Liver (tissue), 9 donors: ENCODE measurements around the gene USP5. TPM values are rescaled to one million over a fixed set of nuclear protein-coding genes. Genes with fewer than 3 reads are reported as not detected.

ENCODE experiments used
- DNase-seq: peaks from one replicate; pipeline ENCODE4 v3.0.0-alpha.2; 2017; ENCODE audit warnings: low spot score
- H3K27ac ChIP-seq, 2 donors: one replicate each; pipeline ENCODE4 v1.7.0; 2013; ENCODE audit warnings: inconsistent platforms in 2 of 2, low read length in 2 of 2, control low read depth in 1 of 2, low read depth in 1 of 2, mild to moderate bottlenecking in 1 of 2
- H3K27me3 ChIP-seq, 4 donors: one replicate each; pipeline versions ENCODE4 v1.6.1 to v1.7.0; 2013; ENCODE audit warnings: low read length in 3 of 4, inconsistent platforms in 1 of 4, mild to moderate bottlenecking in 1 of 4, moderate library complexity in 1 of 4; ENCODE audit not compliant: control insufficient read depth in 4 of 4, insufficient read depth in 4 of 4
- H3K36me3 ChIP-seq, 4 donors: one replicate each; pipeline versions ENCODE4 v1.6.1 to v1.7.0; 2013; ENCODE audit warnings: low read length in 3 of 4, mild to moderate bottlenecking in 3 of 4, low read depth in 1 of 4, moderate library complexity in 1 of 4; ENCODE audit not compliant: control insufficient read depth in 4 of 4, insufficient read depth in 3 of 4
- H3K4me1 ChIP-seq, 4 donors: one replicate each; pipeline versions ENCODE4 v1.6.1 to v1.7.0; 2013; ENCODE audit warnings: low read length in 3 of 4, mild to moderate bottlenecking in 3 of 4, moderate library complexity in 1 of 4; ENCODE audit not compliant: control insufficient read depth in 4 of 4, insufficient read depth in 4 of 4
- H3K4me3 ChIP-seq, 3 donors: one replicate each; pipeline versions ENCODE4 v1.6.1 to v1.7.0; 2013; ENCODE audit warnings: low read length in 3 of 3, control low read depth in 1 of 3, low read depth in 1 of 3, mild to moderate bottlenecking in 1 of 3
- H3K9ac ChIP-seq, 2 donors: one replicate each; pipeline ENCODE4 v1.7.0; 2013; ENCODE audit warnings: low read length in 2 of 2, mild to moderate bottlenecking in 2 of 2, moderate library complexity in 2 of 2, control low read depth in 1 of 2, low read depth in 1 of 2
- H3K9me3 ChIP-seq, 4 donors: one replicate each; pipeline versions ENCODE4 v1.6.1 to v1.7.0; 2013; ENCODE audit warnings: low read length in 3 of 4; ENCODE audit not compliant: control insufficient read depth in 4 of 4
- ATF3 ChIP-seq: IDR thresholded peaks from 2 replicates; pipeline ENCODE4 v1.6.1; 2016; ENCODE audit warnings: antibody characterized with exemption
- CTCF ChIP-seq: fragments of 150-350 bp; IDR thresholded peaks from 2 replicates; pipeline ENCODE4 v1.5.1; 2017; ENCODE audit warnings: improper control_type of control experiment, low read depth, low read length; ENCODE audit not compliant: missing input control
- EGR1 ChIP-seq, 2 donors: IDR thresholded peaks; 2 replicates each; pipeline ENCODE4 v1.6.1; 2016 to 2018; ENCODE audit warnings: antibody characterized with exemption in 2 of 2, low read depth in 2 of 2
- FOXA1 ChIP-seq: IDR thresholded peaks from 2 replicates; pipeline ENCODE4 v1.6.1; 2016; ENCODE audit warnings: antibody characterized with exemption
- FOXA2 ChIP-seq: IDR thresholded peaks from 2 replicates; pipeline ENCODE4 v1.6.1; 2016; ENCODE audit warnings: antibody characterized with exemption
- GABPA ChIP-seq, 2 donors: IDR thresholded peaks in 1 of 2; conservative IDR thresholded peaks in 1 of 2; 2 replicates each; pipeline ENCODE4 v1.6.1; 2016; ENCODE audit warnings: antibody characterized with exemption in 2 of 2, mild to moderate bottlenecking in 1 of 2, moderate library complexity in 1 of 2
- HNF4A ChIP-seq, 2 donors: conservative IDR thresholded peaks; 2 replicates each; pipeline ENCODE4 v1.6.1; 2016; ENCODE audit warnings: antibody characterized with exemption in 2 of 2, mild to moderate bottlenecking in 2 of 2
- HNF4G ChIP-seq: IDR thresholded peaks from 2 replicates; pipeline ENCODE4 v1.6.1; 2016; ENCODE audit warnings: antibody characterized with exemption
- JUND ChIP-seq, 2 donors: IDR thresholded peaks; 2 replicates each; pipeline ENCODE4 v1.6.1; 2016; ENCODE audit warnings: antibody characterized with exemption in 2 of 2
- NR2F2 ChIP-seq: IDR thresholded peaks from 2 replicates; pipeline ENCODE4 v1.6.1; 2016; ENCODE audit warnings: antibody characterized with exemption
- RAD21 ChIP-seq, 2 donors: IDR thresholded peaks; 2 replicates each; pipeline ENCODE4 v1.6.1; 2016; ENCODE audit warnings: antibody characterized with exemption in 2 of 2, mild to moderate bottlenecking in 2 of 2
- REST ChIP-seq: IDR thresholded peaks from 2 replicates; pipeline ENCODE4 v1.6.1; 2016; ENCODE audit warnings: antibody characterized with exemption, mild to moderate bottlenecking
- RXRA ChIP-seq, 2 donors: IDR thresholded peaks; 2 replicates each; pipeline ENCODE4 v1.6.1; 2017 to 2018; ENCODE audit warnings: antibody characterized with exemption in 2 of 2, mild to moderate bottlenecking in 1 of 2
- SP1 ChIP-seq: IDR thresholded peaks from 2 replicates; pipeline ENCODE4 v1.6.1; 2018; ENCODE audit warnings: antibody characterized with exemption, mild to moderate bottlenecking
- TAF1 ChIP-seq: conservative IDR thresholded peaks from 2 replicates; pipeline ENCODE4 v1.6.1; 2016; ENCODE audit warnings: antibody characterized with exemption, mild to moderate bottlenecking
- ZBTB33 ChIP-seq: IDR thresholded peaks from 2 replicates; pipeline ENCODE4 v1.6.1; 2016; ENCODE audit warnings: antibody characterized with exemption
- WGBS: extraction: QIAGEN DNeasy Blood & Tissue Kit; methylation state at CpG from one replicate; pipeline ENCODE4 v1.1.7; 2013; 5-methylcytosine and 5-hydroxymethylcytosine counted together
- polyA plus RNA-seq, 2 donors: library from polyadenylated mRNA; stranded (reverse) in 1 of 2; unstranded in 1 of 2; fragments of 200-250 nt in 1 of 2; fragments of >200 nt in 1 of 2; fragmentation: Nextera tagmentation in 1 of 2; extraction: Ambion mirVana in 1 of 2; gene quantifications; one replicate each; pipeline versions ENCODE4 v1.2.1 to v1.2.3, GENCODE V29; 2013 to 2015
- total RNA-seq, 2 donors: library from RNA; depleted of rRNA; stranded (reverse); fragments of >200 nt; gene quantifications; one replicate each; pipeline ENCODE4 v1.2.3, GENCODE V29; 2014
- donor health status: healthy.
- donor health status: healthy.
- donor health status: healthy.
- donor health status: healthy.
- donor health status: healthy.

Gene USP5
- total and polyA plus RNA-seq, 4 donors, result 15.2 to 41.0 (median 35.7) TPM

- no peak overlapping the region for H3K27ac ChIP-seq
- no peaks in the 10 kb centered on the region for H3K9me3 ChIP-seq
- no peaks in the 10 kb centered on the region for H3K36me3 ChIP-seq
- no peak for TF ChIP-seq NR2F2
- TF ChIP-seq RAD21 (IDR thresholded peaks at IDR 0.05), result no peak
- no peak for TF ChIP-seq GABPA (IDR thresholded peaks at IDR 0.05 in 1 of 2, conservative IDR thresholded peaks at IDR 0.05 in 1 of 2)
- no peak for TF ChIP-seq HNF4A (conservative IDR thresholded peaks at IDR 0.05)
- TF ChIP-seq ATF3, result no peak
- TF ChIP-seq FOXA2, result no peak
- TF ChIP-seq JUND (IDR thresholded peaks at IDR 0.05), result no peak
- TF ChIP-seq FOXA1, result no peak
- no peak for TF ChIP-seq ZBTB33
- TF ChIP-seq TAF1, result no peak
- TF ChIP-seq SP1, result no peak
- TF ChIP-seq RXRA (IDR thresholded peaks at IDR 0.05), result no peak
- no peak overlapping the region for H3K9ac ChIP-seq
- peaks cover 0 to 2% (median 0%) of the 10 kb centered on the region in 4 donors for H3K27me3 ChIP-seq
- H3K4me3 ChIP-seq, result no peak overlapping the region
- H3K4me1 ChIP-seq, result peaks cover 10 to 38% (median 22%) of the 10 kb centered on the region in 4 donors
- WGBS, result 58% methylated on average over 12 of the region's 12 CpGs
- DNase-seq, result no peak
Measured at GRCh38 chr12:6824901-6825381, 27.0 kb upstream of the USP5 start.

- H3K36me3 ChIP-seq, result no peaks in the 10 kb centered on the region
- no peaks in the 10 kb centered on the region for H3K9me3 ChIP-seq
- TF ChIP-seq FOXA2, result no peak
- peak; percentile 94 for TF ChIP-seq CTCF
- peak in 1 of 2 donors; percentile 17 for TF ChIP-seq HNF4A (conservative IDR thresholded peaks at IDR 0.05)
- TF ChIP-seq EGR1 (IDR thresholded peaks at IDR 0.05; ENCODE audit: low read depth in 2 of 2), result no peak
- peak; percentile 95 to 99 for TF ChIP-seq RAD21 (IDR thresholded peaks at IDR 0.05)
- peak; percentile 33 for TF ChIP-seq REST
- no peak for TF ChIP-seq NR2F2
- TF ChIP-seq HNF4G, result no peak
- 15% methylated on average over 19 of the region's 19 CpGs for WGBS
- no peak overlapping the region for H3K4me3 ChIP-seq
- no peak overlapping the region for H3K27ac ChIP-seq
- peaks cover 0 to 2% (median 0%) of the 10 kb centered on the region in 4 donors for H3K27me3 ChIP-seq
- DNase-seq, result peak; percentile 90
- H3K9ac ChIP-seq, result no peak overlapping the region
- H3K4me1 ChIP-seq, result peaks cover 10 to 32% (median 18%) of the 10 kb centered on the region in 4 donors
Measured at GRCh38 chr12:6825398-6826124, 26.4 kb upstream of the USP5 start.
